ENCODE data around the gene PPP1R14C.

Gene PPP1R14C

GRCh38 chr6:150138638-150139037 is 4.2 kb upstream of the PPP1R14C start:
- DNase-seq (ENCODE audit: low read depth in 2 of 2) = no peak

- no peak for DNase-seq (ENCODE audit: low read depth in 2 of 2)
Measured at GRCh38 chr6:150139533-150139932, 3.3 kb upstream of the PPP1R14C start.

GRCh38 chr6:150140236-150140969 is 2.4 kb upstream of the PPP1R14C start:
- no peak for DNase-seq (ENCODE audit: low read depth in 2 of 2)

- DNase-seq (ENCODE audit: low read depth in 2 of 2) = no peak
Measured at GRCh38 chr6:150142097-150142669, 661 bp upstream of the PPP1R14C start.

- no peak for DNase-seq (ENCODE audit: low read depth in 2 of 2)
Measured at GRCh38 chr6:150143516-150144293, 861 bp downstream of the PPP1R14C start.

- DNase-seq (ENCODE audit: low read depth in 2 of 2) = no peak
Measured at GRCh38 chr6:150144294-150144868, 1.5 kb downstream of the PPP1R14C start.

GRCh38 chr6:150145427-150145826 is 2.6 kb downstream of the PPP1R14C start:
- DNase-seq (ENCODE audit: low read depth in 2 of 2) = no peak

GRCh38 chr6:150145830-150146229 is 3.0 kb downstream of the PPP1R14C start:
- no peak for DNase-seq (ENCODE audit: low read depth in 2 of 2)

- DNase-seq (ENCODE audit: low read depth in 2 of 2) = no peak
Measured at GRCh38 chr6:150146436-150146835, 3.6 kb downstream of the PPP1R14C start.

GRCh38 chr6:150149146-150149545 is 6.3 kb downstream of the PPP1R14C start:
- no peak for DNase-seq (ENCODE audit: low read depth in 2 of 2)

- no peak for DNase-seq (ENCODE audit: low read depth in 2 of 2)
Measured at GRCh38 chr6:150150458-150150820, 7.6 kb downstream of the PPP1R14C start.

GRCh38 chr6:150150821-150151646 is 8.2 kb downstream of the PPP1R14C start:
- no peak for DNase-seq (ENCODE audit: low read depth in 2 of 2)

- no peak for DNase-seq (ENCODE audit: low read depth in 2 of 2)
Measured at GRCh38 chr6:150152891-150153876, 10.3 kb downstream of the PPP1R14C start.

- no peak for DNase-seq (ENCODE audit: low read depth in 2 of 2)
Measured at GRCh38 chr6:150153905-150154492, 11.2 kb downstream of the PPP1R14C start.

- DNase-seq (ENCODE audit: low read depth in 2 of 2) = no peak
Measured at GRCh38 chr6:150156460-150156859, 13.6 kb downstream of the PPP1R14C start.

GRCh38 chr6:150157081-150157480 is 14.2 kb downstream of the PPP1R14C start:
- DNase-seq (ENCODE audit: low read depth in 2 of 2) = no peak

GRCh38 chr6:150159757-150160156 is 16.9 kb downstream of the PPP1R14C start:
- no peak for DNase-seq (ENCODE audit: low read depth in 2 of 2)

GRCh38 chr6:150163970-150164369 is 21.1 kb downstream of the PPP1R14C start:
- no peak for DNase-seq (ENCODE audit: low read depth in 2 of 2)

GRCh38 chr6:150165020-150165702 is 22.3 kb downstream of the PPP1R14C start:
- DNase-seq (ENCODE audit: low read depth in 2 of 2) = no peak

All from fibroblast of skin of left quadriceps (primary cell).